Measurements from ENCODE around the gene CTNND2.

The CTNND2 gene

DNA sequence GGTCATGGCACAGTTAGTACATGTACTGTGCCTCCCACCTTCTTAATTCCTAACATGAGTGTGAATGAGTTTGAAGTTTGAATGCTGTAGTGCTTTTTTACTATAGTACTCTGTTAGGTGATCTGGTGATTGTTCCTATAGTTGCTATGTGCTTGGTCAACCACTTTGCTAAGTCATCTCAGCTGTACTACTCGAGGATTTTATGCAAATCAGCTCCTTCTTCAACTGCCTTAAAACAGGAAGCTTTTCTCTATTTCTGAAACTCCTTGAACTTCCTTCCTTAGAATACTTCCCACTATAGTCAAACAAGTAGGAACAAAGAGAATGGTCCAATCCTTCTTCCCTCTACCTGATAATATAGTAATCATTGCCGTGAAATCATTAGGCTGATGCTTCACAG is 219.6 kb downstream of the CTNND2 start:
- H3K4me3 ChIP-seq (ENCODE audit: low read depth, low read length) = no peak overlapping the region
- no peak for DNase-seq (ENCODE audit: low read depth)
- TF ChIP-seq, protein P1, sequence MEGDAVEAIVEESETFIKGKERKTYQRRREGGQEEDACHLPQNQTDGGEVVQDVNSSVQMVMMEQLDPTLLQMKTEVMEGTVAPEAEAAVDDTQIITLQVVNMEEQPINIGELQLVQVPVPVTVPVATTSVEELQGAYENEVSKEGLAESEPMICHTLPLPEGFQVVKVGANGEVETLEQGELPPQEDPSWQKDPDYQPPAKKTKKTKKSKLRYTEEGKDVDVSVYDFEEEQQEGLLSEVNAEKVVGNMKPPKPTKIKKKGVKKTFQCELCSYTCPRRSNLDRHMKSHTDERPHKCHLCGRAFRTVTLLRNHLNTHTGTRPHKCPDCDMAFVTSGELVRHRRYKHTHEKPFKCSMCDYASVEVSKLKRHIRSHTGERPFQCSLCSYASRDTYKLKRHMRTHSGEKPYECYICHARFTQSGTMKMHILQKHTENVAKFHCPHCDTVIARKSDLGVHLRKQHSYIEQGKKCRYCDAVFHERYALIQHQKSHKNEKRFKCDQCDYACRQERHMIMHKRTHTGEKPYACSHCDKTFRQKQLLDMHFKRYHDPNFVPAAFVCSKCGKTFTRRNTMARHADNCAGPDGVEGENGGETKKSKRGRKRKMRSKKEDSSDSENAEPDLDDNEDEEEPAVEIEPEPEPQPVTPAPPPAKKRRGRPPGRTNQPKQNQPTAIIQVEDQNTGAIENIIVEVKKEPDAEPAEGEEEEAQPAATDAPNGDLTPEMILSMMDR (IDR thresholded peaks at IDR 0.05; ENCODE audit: control insufficient read depth, extremely low read depth, insufficient read depth) = no peak

GRCh38 chr5:11683666-11684065 is 220.6 kb downstream of the CTNND2 start:
- TF ChIP-seq, protein P1 (IDR thresholded peaks at IDR 0.05; ENCODE audit: control insufficient read depth, extremely low read depth, insufficient read depth) = no peak
- no peak for DNase-seq (ENCODE audit: low read depth)
- H3K4me3 ChIP-seq (ENCODE audit: low read depth, low read length) = no peak overlapping the region

DNA sequence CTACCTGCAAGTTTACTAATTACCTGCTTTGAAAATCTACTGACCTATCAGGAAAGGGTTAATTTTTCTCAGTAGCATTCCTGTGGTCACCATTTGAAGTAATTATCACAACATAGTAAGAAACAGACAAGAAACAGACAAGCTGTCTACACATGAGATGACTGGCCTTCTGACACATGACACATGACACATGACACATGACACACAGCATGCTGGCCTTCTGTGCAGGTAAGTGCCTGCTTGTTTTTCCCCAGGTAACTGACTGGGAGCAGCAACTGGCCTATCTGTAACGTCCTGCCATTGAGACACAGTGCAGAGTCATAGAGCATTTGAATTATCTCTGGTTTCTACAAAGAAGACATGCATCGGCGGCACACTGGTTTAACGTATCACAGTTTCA is 222.4 kb downstream of the CTNND2 start:
- DNase-seq (ENCODE audit: low read depth) = no peak
- TF ChIP-seq, protein P1 (IDR thresholded peaks at IDR 0.05; ENCODE audit: control insufficient read depth, extremely low read depth, insufficient read depth) = no peak
- no peak overlapping the region for H3K4me3 ChIP-seq (ENCODE audit: low read depth, low read length)

GRCh38 chr5:11679676-11680075 is 224.6 kb downstream of the CTNND2 start:
- no peak for DNase-seq (ENCODE audit: low read depth)
- no peak overlapping the region for H3K4me3 ChIP-seq (ENCODE audit: low read depth, low read length)
- TF ChIP-seq, protein P1 (IDR thresholded peaks at IDR 0.05; ENCODE audit: control insufficient read depth, extremely low read depth, insufficient read depth) = no peak

- no peak for DNase-seq (ENCODE audit: low read depth)
- H3K4me3 ChIP-seq (ENCODE audit: low read depth, low read length) = no peak overlapping the region
- TF ChIP-seq, protein P1 (IDR thresholded peaks at IDR 0.05; ENCODE audit: control insufficient read depth, extremely low read depth, insufficient read depth) = no peak
These were observed 229.1 kb downstream of the CTNND2 start for GRCh38 chr5:11675184-11675583.

GRCh38 chr5:11672385-11673085 is 231.7 kb downstream of the CTNND2 start:
- DNase-seq (ENCODE audit: low read depth) = no peak
- TF ChIP-seq, protein P1 (IDR thresholded peaks at IDR 0.05; ENCODE audit: control insufficient read depth, extremely low read depth, insufficient read depth) = no peak
- no peak overlapping the region for H3K4me3 ChIP-seq (ENCODE audit: low read depth, low read length)

DNA sequence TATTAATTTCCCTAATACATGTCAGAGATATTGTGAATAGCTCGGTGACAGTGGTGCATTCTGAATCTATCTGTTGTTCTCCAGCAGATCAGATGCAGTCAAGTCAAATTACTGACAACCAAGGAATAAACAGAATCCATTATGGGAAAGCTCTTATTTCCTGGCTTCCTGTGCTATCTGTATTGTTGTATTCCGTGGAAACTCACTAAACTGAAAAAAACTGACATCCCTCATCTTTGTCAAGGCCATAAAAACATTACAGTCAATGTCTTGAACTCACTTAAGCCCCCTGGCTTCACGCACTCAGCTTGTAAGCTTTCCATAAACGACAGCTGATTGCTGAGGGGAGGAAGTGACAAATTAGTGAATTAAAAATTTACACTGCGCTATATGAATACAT is 245.9 kb downstream of the CTNND2 start:
- TF ChIP-seq, protein P1 (IDR thresholded peaks at IDR 0.05; ENCODE audit: control insufficient read depth, extremely low read depth, insufficient read depth) = no peak
- H3K4me3 ChIP-seq (ENCODE audit: low read depth, low read length) = no peak overlapping the region
- no peak for DNase-seq (ENCODE audit: low read depth)

All from LNCaP clone FGC (cell line).